Adrenal gland (tissue), 12 donors: Measurements from ENCODE around the gene CTCFL. TPM values are rescaled to one million over a fixed set of nuclear protein-coding genes. Genes with fewer than 3 reads are reported as not detected.

Experiments used
- DNase-seq, 7 donors: peaks; one replicate each; pipeline ENCODE4 v3.0.0-alpha.2; 2019 to 2020
- H3K27ac ChIP-seq, 5 donors: fragments of 200-600 bp; sonication (generic) in 4 of 5; 1 replicate in 3 of 5; 2 replicates in 2 of 5; pipeline versions ENCODE4 v1.5.1 to v1.8.0; 2016 to 2020; ENCODE audit warnings: mild to moderate bottlenecking in 1 of 5
- H3K27me3 ChIP-seq: fragments of 200-600 bp; 2 replicates; pipeline ENCODE4 v1.8.0; 2021
- H3K36me3 ChIP-seq, 2 donors: fragments of 200-600 bp; replicated peaks in 1 of 2; 1 replicate in 1 of 2; 2 replicates in 1 of 2; pipeline versions ENCODE4 v1.5.1 to v1.8.0; 2018 to 2022
- H3K4me1 ChIP-seq, 2 donors: fragments of 200-600 bp; replicated peaks in 1 of 2; 1 replicate in 1 of 2; 2 replicates in 1 of 2; pipeline versions ENCODE4 v1.5.1 to v1.8.0; 2018 to 2021
- H3K4me3 ChIP-seq, 4 donors: fragments of 200-600 bp; sonication (generic) in 3 of 4; one replicate each; pipeline ENCODE4 v1.5.1; 2016 to 2018
- H3K9me3 ChIP-seq, 3 donors: fragments of 200-600 bp; sonication (generic) in 1 of 3; replicated peaks in 1 of 3; 1 replicate in 2 of 3; 2 replicates in 1 of 3; pipeline versions ENCODE4 v1.5.1 to v1.8.0; 2016 to 2021
- CTCF ChIP-seq, 6 experiments: fragments of 450-650 bp in 4 of 6; fragments of 200-600 bp in 2 of 6; sonication (generic) in 1 of 6; IDR thresholded peaks; 1 replicate in 5 of 6; 2 replicates in 1 of 6; pipeline versions ENCODE4 v1.5.1 to v1.8.0; 2016 to 2021; ENCODE audit warnings: antibody characterized with exemption in 6 of 6, mild to moderate bottlenecking in 2 of 6, moderate library complexity in 1 of 6
- POLR2A ChIP-seq, 2 donors: fragments of 450-650 bp; IDR thresholded peaks; one replicate each; pipeline ENCODE4 v1.6.1; 2017; ENCODE audit warnings: antibody characterized with exemption in 2 of 2, mild to moderate bottlenecking in 2 of 2, moderate library complexity in 1 of 2
- WGBS, 4 donors: extraction: QIAGEN DNeasy Blood & Tissue Kit in 2 of 4; methylation state at CpG; one replicate each; pipeline versions ENCODE4 v1.1.5 to v1.1.7; 2013 to 2017; 5-methylcytosine and 5-hydroxymethylcytosine counted together
- intact Hi-C, 2 donors: fragments of 100-400 bp; cut with DNase I; formaldehyde crosslinking; loops; one replicate each; pipeline versions ENCODE4 v1.14.1 to v1.15.0; 2022 to 2023
- polyA plus RNA-seq, 3 donors: library from polyadenylated mRNA; stranded (reverse); fragments of 200-250 nt in 2 of 3; fragments of 350-450 nt in 1 of 3; fragmentation: Illumina TruSeq in 1 of 3; extraction: RNeasy Lipid Tissue Mini Kit (QIAGEN cat#74804) in 1 of 3; gene quantifications; one replicate each; pipeline ENCODE4 v1.2.3, GENCODE V29; 2013 to 2014
- total RNA-seq, 9 donors: library from RNA; depleted of rRNA in 4 of 9; stranded (reverse); fragments of >200 nt in 4 of 9; fragments of 120-200 nt in 1 of 9; fragmentation: NEBNext Ultra II Directional in 1 of 9; extraction: Animal tissue kit (Norgen Biotek cat#: 25700) in 1 of 9; gene quantifications; one replicate each; pipeline versions ENCODE4 v1.1.0 to v1.2.4, GENCODE V29; 2013 to 2023
- donor health status: healthy with polysubstance abuse.
- donor health status: Bipolar disorder and iron deficiency.
- donor health status: DM: yes; HTN: yes; CAD: no.
- donor health status: DM: no; HTN: no; CAD: no.
- donor health status: DM: no; HTN: no; CAD: no.
- donor health status: DM: yes; HTN: yes; CAD: no.

Gene CTCFL
- total and polyA plus RNA-seq, 12 donors = 0.08 to 0.27 (median 0.14) TPM; not detected in 9

GRCh38 chr20:57539889-57540288, 14.9 kb upstream of the CTCFL start:
- intact Hi-C loops = no loop called here

GRCh38 chr20:57537822-57538221, 12.9 kb upstream of the CTCFL start:
- Histone ChIP-seq H3K36me3 (no peaks in the 10 kb centered on the region), H3K27ac (no peak overlapping the region), H3K4me1 (no peaks in the 10 kb centered on the region), H3K27me3 (no peaks in the 10 kb centered on the region), H3K9me3 (no peaks in the 10 kb centered on the region), H3K4me3 (no peak overlapping the region)
- no peak for TF ChIP-seq POLR2A (IDR thresholded peaks at IDR 0.05)
- no peak for TF ChIP-seq CTCF (IDR thresholded peaks at IDR 0.05)
- intact Hi-C loops = no loop called here
- 83 to 90% (median 87%) methylated on average over 2 of the region's 2 CpGs for WGBS, 4 donors
- DNase-seq = no peak

More at GRCh38 chr20:57539889-57540288, 14.9 kb upstream of the CTCFL start:
- DNase-seq = no peak
- H3K27me3 ChIP-seq = no peaks in the 10 kb centered on the region
- WGBS, 4 donors = 55 to 70% (median 60%) methylated on average over 12 of the region's 12 CpGs
- H3K9me3 ChIP-seq = no peaks in the 10 kb centered on the region
- H3K4me3 ChIP-seq = no peak overlapping the region
- H3K4me1 ChIP-seq = no peaks in the 10 kb centered on the region
- H3K27ac ChIP-seq = no peak overlapping the region
- no peaks in the 10 kb centered on the region for H3K36me3 ChIP-seq
- TF ChIP-seq CTCF (IDR thresholded peaks at IDR 0.05) (no peak), POLR2A (IDR thresholded peaks at IDR 0.05) (no peak)

- Histone ChIP-seq H3K36me3 (no peaks in the 10 kb centered on the region), H3K27ac (no peak overlapping the region), H3K9me3 (no peaks in the 10 kb centered on the region), H3K4me1 (no peaks in the 10 kb centered on the region), H3K27me3 (no peaks in the 10 kb centered on the region), H3K4me3 (no peak overlapping the region)
- intact Hi-C loops = no loop called here
- TF ChIP-seq POLR2A (IDR thresholded peaks at IDR 0.05) = no peak
- no peak for TF ChIP-seq CTCF (IDR thresholded peaks at IDR 0.05)
- no peak for DNase-seq
- 58 to 74% (median 67%) methylated on average over 4 of the region's 4 CpGs for WGBS, 4 donors
Measured at GRCh38 chr20:57536771-57537724, 12.1 kb upstream of the CTCFL start.

- no peaks in the 10 kb centered on the region for H3K36me3 ChIP-seq
- DNase-seq = no peak
- no peaks in the 10 kb centered on the region for H3K9me3 ChIP-seq
- H3K4me1 ChIP-seq = no peaks in the 10 kb centered on the region
- no peak for TF ChIP-seq POLR2A (IDR thresholded peaks at IDR 0.05)
- no peak for TF ChIP-seq CTCF (IDR thresholded peaks at IDR 0.05)
- intact Hi-C loops = no loop called here
- H3K27me3 ChIP-seq = no peaks in the 10 kb centered on the region
- H3K4me3 ChIP-seq = no peak overlapping the region
- 41 to 70% (median 59%) methylated on average over 3 of the region's 3 CpGs for WGBS, 4 donors
- H3K27ac ChIP-seq = no peak overlapping the region
Measured at GRCh38 chr20:57536120-57536708, 11.3 kb upstream of the CTCFL start.
